Measurements from ENCODE around the gene SORL1-AS1.

Gene SORL1-AS1

DNA sequence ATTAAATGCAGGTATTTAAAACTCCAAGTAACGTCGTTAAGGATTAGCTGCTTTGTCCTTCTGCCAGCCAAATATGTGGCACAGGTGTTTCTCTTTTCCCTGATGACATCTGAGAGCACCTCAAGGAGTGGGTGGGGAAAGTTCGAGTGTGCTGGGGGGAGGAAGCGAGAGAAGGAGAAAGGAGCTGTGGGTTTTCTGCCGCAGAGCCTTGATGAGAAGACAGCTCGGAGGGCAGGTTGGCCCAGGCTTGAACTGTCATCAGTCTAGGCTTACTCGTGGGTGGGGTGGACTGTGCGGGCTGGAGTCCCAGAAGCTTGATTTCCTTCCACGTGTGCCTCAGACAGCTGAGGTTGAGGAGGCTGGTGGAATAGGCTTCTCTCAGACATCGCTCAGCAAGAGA, 15.2 kb upstream of the SORL1-AS1 start:
- intact Hi-C loops (cut with DNase I; ENCODE audit: low total_unique reads) = no loop called here
- no peak for DNase-seq
- Histone ChIP-seq H3K36me3 (peaks cover 0 to 28% (median 4%) of the 10 kb centered on the region in 6 donors), H3K4me3 (no peak overlapping the region), H3K27ac (peak overlapping the region in 3 of 8 donors; percentile 26 to 70 (median 46)), H3K27me3 (replicated peaks in 1 of 7) (no peaks in the 10 kb centered on the region), H3K9me3 (no peaks in the 10 kb centered on the region), H3K4me1 (peaks cover 13 to 100% (median 63%) of the 10 kb centered on the region in 6 donors)
- WGBS, 5 donors = 22 to 39% (median 37%) methylated on average over 10 of the region's 10 CpGs
- TF ChIP-seq POLR2A (IDR thresholded peaks at IDR 0.05) = no peak
- TF ChIP-seq POLR2AphosphoS5 (IDR thresholded peaks at IDR 0.05) = no peak
- TF ChIP-seq, protein P1, sequence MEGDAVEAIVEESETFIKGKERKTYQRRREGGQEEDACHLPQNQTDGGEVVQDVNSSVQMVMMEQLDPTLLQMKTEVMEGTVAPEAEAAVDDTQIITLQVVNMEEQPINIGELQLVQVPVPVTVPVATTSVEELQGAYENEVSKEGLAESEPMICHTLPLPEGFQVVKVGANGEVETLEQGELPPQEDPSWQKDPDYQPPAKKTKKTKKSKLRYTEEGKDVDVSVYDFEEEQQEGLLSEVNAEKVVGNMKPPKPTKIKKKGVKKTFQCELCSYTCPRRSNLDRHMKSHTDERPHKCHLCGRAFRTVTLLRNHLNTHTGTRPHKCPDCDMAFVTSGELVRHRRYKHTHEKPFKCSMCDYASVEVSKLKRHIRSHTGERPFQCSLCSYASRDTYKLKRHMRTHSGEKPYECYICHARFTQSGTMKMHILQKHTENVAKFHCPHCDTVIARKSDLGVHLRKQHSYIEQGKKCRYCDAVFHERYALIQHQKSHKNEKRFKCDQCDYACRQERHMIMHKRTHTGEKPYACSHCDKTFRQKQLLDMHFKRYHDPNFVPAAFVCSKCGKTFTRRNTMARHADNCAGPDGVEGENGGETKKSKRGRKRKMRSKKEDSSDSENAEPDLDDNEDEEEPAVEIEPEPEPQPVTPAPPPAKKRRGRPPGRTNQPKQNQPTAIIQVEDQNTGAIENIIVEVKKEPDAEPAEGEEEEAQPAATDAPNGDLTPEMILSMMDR (IDR thresholded peaks at IDR 0.05 in 8 of 11, conservative IDR thresholded peaks at IDR 0.05 in 3 of 11) = no peak

DNA sequence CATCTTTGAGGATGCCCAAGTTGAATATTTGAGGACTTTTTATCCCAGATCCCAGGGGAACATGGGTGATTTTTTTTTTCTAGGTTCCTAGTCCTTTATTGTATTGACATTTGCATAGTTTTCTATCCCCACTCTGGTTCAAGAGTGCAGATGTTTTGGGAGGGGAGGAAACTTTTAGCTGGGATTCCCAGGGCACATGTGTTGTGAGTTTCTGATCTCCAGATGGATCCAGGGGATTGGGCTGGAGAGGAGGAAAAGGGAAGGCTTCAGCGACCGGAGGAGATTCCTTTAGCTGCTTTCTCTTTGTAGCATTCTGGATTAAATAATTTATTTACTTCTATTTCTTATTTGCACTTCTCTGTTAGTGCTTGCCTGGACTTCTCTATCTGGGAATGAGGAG, 14.7 kb upstream of the SORL1-AS1 start:
- peak overlapping the region in 3 of 8 donors; percentile 21 to 70 (median 26) for H3K27ac ChIP-seq

DNA sequence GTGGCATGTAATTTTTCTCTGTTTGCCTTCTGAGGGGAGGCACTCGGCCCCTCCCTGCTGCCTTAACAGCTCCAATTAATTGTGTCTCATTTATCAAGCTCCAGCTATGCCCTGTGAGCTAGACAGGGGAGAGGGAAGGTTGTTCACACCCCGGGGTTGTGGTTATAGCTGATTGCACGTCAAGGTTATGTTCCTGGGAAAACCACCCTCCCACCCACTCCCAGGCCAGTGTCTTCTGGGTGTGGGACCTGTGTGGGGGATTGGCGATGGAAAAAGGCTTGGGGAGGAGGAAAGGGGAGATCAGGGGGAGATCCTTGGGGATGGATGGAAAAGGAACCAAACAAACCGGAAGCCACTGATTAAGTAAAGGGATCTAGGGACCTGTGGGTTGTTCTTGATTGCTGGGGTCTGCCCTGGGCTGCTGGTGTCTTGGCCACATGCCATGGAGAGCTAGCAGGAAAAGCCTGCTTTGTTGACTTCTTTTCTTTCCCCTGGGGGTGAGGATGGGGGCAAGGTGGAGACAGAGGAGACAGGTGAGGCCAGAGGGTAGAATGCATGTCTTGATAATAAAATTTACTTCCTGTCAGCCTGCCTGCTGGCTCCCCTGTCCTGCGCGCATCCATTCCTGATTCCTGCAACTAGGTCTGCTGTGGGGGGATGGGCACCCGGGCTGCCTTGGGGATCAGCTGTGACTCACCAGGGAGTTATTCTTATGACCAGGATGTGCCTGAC, 13.5 kb upstream of the SORL1-AS1 start:
- DNase-seq = no peak
- intact Hi-C loops (cut with DNase I; ENCODE audit: low total_unique reads) = no loop called here
- 25 to 34% (median 31%) methylated on average over 8 of the region's 8 CpGs for WGBS, 5 donors
- Histone ChIP-seq H3K36me3 (peaks cover 0 to 17% (median 4%) of the 10 kb centered on the region in 6 donors), H3K9me3 (no peaks in the 10 kb centered on the region), H3K27ac (peak overlapping the region in 5 of 8 donors; percentile 26 to 75 (median 49)), H3K4me1 (peaks cover 13 to 100% (median 72%) of the 10 kb centered on the region in 6 donors), H3K27me3 (replicated peaks in 1 of 7) (no peaks in the 10 kb centered on the region), H3K4me3 (peak overlapping the region in 1 of 8 donors; percentile 30)
- TF ChIP-seq POLR2AphosphoS5 (IDR thresholded peaks at IDR 0.05) = peak in 2 of 3 donors; percentile 23 to 29
- no peak for TF ChIP-seq POLR2A (IDR thresholded peaks at IDR 0.05)

More for the DNA sequence above, 14.7 kb upstream of the SORL1-AS1 start:
- peaks cover 0 to 28% (median 4%) of the 10 kb centered on the region in 6 donors for H3K36me3 ChIP-seq
- 69 to 87% (median 82%) methylated on average over 2 of the region's 2 CpGs for WGBS, 5 donors
- peaks cover 13 to 100% (median 68%) of the 10 kb centered on the region in 6 donors for H3K4me1 ChIP-seq
- no peaks in the 10 kb centered on the region for H3K9me3 ChIP-seq
- TF ChIP-seq POLR2AphosphoS5 (IDR thresholded peaks at IDR 0.05) (no peak), POLR2A (IDR thresholded peaks at IDR 0.05) (no peak)
- TF ChIP-seq, protein P1 (IDR thresholded peaks at IDR 0.05 in 8 of 11, conservative IDR thresholded peaks at IDR 0.05 in 3 of 11) = no peak
- intact Hi-C loops (cut with DNase I; ENCODE audit: low total_unique reads) = no loop called here
- no peak for DNase-seq
- H3K4me3 ChIP-seq = no peak overlapping the region
- H3K27me3 ChIP-seq (replicated peaks in 1 of 7) = no peaks in the 10 kb centered on the region

DNA sequence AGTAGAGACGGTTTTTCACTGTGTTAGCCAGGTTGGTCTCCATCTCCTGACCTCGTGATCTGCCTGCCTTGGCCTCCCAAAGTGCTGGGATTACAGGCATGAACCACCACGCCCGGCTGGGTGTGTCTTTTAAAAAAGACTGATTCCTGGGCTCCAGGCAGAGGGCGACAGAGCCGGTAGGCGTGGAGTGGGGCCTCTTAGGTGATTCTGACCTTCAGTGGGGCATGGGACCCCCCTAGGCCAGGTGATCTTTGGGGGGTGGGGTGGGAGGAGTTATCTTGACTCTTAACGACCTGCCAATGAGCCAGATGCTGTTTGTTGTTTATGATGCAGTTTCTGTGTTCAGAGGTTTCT, 12.9 kb upstream of the SORL1-AS1 start:
- H3K4me1 ChIP-seq = peaks cover 13 to 100% (median 73%) of the 10 kb centered on the region in 6 donors
- intact Hi-C loops (cut with DNase I; ENCODE audit: low total_unique reads) = no loop called here

More for the DNA sequence above, 12.9 kb upstream of the SORL1-AS1 start:
- Histone ChIP-seq H3K27me3 (replicated peaks in 1 of 7) (no peaks in the 10 kb centered on the region), H3K4me3 (no peak overlapping the region), H3K9me3 (no peaks in the 10 kb centered on the region), H3K27ac (peak overlapping the region in 4 of 8 donors; percentile 26 to 75 (median 60)), H3K36me3 (peaks cover 0 to 12% (median 2%) of the 10 kb centered on the region in 6 donors)
- no peak for TF ChIP-seq POLR2A (IDR thresholded peaks at IDR 0.05)
- TF ChIP-seq, protein P1 (IDR thresholded peaks at IDR 0.05 in 8 of 11, conservative IDR thresholded peaks at IDR 0.05 in 3 of 11) = no peak
- TF ChIP-seq POLR2AphosphoS5 (IDR thresholded peaks at IDR 0.05) = no peak
- 53 to 70% (median 61%) methylated on average over 8 of the region's 8 CpGs for WGBS, 5 donors
- no peak for DNase-seq
